Measurements from ENCODE around the gene SMIM43.

DNA sequence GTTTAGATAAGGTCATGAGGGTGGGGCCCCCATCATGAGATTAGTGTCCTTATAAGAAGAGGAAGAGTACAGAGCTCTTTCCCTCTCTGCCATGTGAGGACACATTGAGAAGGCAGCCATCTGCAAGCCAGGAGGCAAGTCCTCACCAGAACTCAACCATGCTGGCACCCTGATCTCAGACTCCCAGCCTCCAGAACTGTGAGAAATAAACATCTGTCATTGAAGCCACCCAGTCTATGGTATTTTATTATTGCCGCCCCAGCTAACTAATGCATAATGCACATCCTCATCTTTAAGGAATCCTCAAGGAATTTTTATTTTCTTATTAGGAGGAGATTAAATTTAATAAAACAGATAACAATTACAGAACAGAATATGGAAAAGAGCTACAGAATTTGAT, 19.4 kb upstream of the SMIM43 start:
- TF ChIP-seq CTCF (conservative IDR thresholded peaks at IDR 0.05; ENCODE audit: low read depth, low read length), result no peak
- no peak for TF ChIP-seq EZH2 (IDR thresholded peaks at IDR 0.05; ENCODE audit: borderline replicate concordance, low read depth, low read length, poor library complexity, severe bottlenecking)

All from A673 (cell line).